Measurements from ENCODE around the gene ZNF618. TPM values are rescaled to one million over a fixed set of nuclear protein-coding genes. Genes with fewer than 3 reads are reported as not detected.

Gene ZNF618
- total RNA-seq, 1 donor from 2014 or later: 10.2 TPM

GRCh38 chr9:114084282-114085073, 208.4 kb downstream of the ZNF618 start:
- no peaks in the 10 kb centered on the region for H3K9me3 ChIP-seq
- peaks cover 22% of the 10 kb centered on the region for H3K4me1 ChIP-seq
- no peak for DNase-seq
- TF ChIP-seq, protein P1, sequence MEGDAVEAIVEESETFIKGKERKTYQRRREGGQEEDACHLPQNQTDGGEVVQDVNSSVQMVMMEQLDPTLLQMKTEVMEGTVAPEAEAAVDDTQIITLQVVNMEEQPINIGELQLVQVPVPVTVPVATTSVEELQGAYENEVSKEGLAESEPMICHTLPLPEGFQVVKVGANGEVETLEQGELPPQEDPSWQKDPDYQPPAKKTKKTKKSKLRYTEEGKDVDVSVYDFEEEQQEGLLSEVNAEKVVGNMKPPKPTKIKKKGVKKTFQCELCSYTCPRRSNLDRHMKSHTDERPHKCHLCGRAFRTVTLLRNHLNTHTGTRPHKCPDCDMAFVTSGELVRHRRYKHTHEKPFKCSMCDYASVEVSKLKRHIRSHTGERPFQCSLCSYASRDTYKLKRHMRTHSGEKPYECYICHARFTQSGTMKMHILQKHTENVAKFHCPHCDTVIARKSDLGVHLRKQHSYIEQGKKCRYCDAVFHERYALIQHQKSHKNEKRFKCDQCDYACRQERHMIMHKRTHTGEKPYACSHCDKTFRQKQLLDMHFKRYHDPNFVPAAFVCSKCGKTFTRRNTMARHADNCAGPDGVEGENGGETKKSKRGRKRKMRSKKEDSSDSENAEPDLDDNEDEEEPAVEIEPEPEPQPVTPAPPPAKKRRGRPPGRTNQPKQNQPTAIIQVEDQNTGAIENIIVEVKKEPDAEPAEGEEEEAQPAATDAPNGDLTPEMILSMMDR (IDR thresholded peaks at IDR 0.05): no peak
- ATAC-seq: no peak
- no peak overlapping the region for H3K4me3 ChIP-seq
- H3K36me3 ChIP-seq: no peaks in the 10 kb centered on the region
- H3K27me3 ChIP-seq (ENCODE audit: low read depth): no peaks in the 10 kb centered on the region
- no peak overlapping the region for H3K27ac ChIP-seq
- intact Hi-C loops (cut with DNase I): no loop called here

DNA sequence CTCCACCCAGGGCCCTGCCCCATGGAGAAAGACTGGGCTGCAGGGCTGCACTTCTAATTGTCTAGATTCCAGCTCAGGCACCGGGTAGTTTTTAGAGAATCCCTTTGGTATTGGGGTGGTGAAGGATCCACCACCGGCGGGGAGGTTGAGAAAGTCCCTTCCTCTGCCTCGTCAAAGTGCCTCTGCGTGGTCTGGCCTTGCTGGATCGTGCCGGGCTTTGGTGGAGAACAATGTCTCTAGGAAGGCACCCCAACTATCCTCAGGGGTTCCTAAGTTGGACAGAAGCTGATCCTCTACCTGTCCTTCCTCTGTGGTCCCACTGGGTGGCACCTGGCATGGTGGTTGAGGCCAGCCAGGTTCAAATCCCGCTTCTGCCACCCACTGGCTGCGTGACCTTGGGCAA, 209.3 kb downstream of the ZNF618 start:
- H3K36me3 ChIP-seq: no peaks in the 10 kb centered on the region
- intact Hi-C loops (cut with DNase I): no loop called here
- no peaks in the 10 kb centered on the region for H3K27me3 ChIP-seq (ENCODE audit: low read depth)
- no peaks in the 10 kb centered on the region for H3K9me3 ChIP-seq
- TF ChIP-seq, protein P1 (IDR thresholded peaks at IDR 0.05): no peak
- no peak overlapping the region for H3K27ac ChIP-seq
- H3K4me3 ChIP-seq: no peak overlapping the region
- no peak for DNase-seq
- ATAC-seq: no peak
- H3K4me1 ChIP-seq: peaks cover 21% of the 10 kb centered on the region

GRCh38 chr9:114086009-114086408, 209.9 kb downstream of the ZNF618 start:
- Histone ChIP-seq H3K27ac (no peak overlapping the region), H3K9me3 (no peaks in the 10 kb centered on the region), H3K4me1 (peaks cover 17% of the 10 kb centered on the region), H3K27me3 (ENCODE audit: low read depth) (no peaks in the 10 kb centered on the region), H3K4me3 (no peak overlapping the region), H3K36me3 (no peaks in the 10 kb centered on the region)
- ATAC-seq (no peak), DNase-seq (no peak)
- TF ChIP-seq, protein P1 (IDR thresholded peaks at IDR 0.05): no peak
- intact Hi-C loops (cut with DNase I): no loop called here

DNA sequence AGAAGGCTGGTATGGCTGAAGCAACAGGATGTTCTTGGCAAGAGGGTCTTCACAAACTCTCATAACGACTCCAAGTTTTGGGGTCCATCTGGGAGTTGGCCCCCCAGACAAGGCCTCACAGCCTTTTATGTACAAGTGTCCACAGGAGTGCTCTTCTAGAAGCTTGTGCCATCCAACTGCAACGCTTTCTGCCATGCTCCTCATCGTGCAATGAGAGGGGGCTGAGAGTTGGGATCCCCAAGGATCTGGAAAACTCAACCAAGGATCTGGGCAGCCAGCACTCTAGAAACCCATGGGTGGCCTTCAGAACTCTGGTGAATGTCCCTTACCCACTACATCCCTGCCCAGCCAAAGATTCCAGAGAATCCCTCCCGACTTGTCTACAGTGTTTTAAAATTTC, 210.5 kb downstream of the ZNF618 start:
- no peak for DNase-seq
- H3K9me3 ChIP-seq: no peaks in the 10 kb centered on the region
- H3K36me3 ChIP-seq: no peaks in the 10 kb centered on the region
- H3K27me3 ChIP-seq (ENCODE audit: low read depth): no peaks in the 10 kb centered on the region
- H3K27ac ChIP-seq: no peak overlapping the region
- intact Hi-C loops (cut with DNase I): no loop called here
- no peak for ATAC-seq
- H3K4me1 ChIP-seq: peaks cover 13% of the 10 kb centered on the region
- TF ChIP-seq, protein P1 (IDR thresholded peaks at IDR 0.05): no peak
- H3K4me3 ChIP-seq: no peak overlapping the region

GRCh38 chr9:114087721-114088120, 211.6 kb downstream of the ZNF618 start:
- Histone ChIP-seq H3K27ac (no peak overlapping the region), H3K4me3 (no peak overlapping the region), H3K36me3 (no peaks in the 10 kb centered on the region), H3K9me3 (no peaks in the 10 kb centered on the region), H3K4me1 (peaks cover 2% of the 10 kb centered on the region), H3K27me3 (ENCODE audit: low read depth) (peaks cover 4% of the 10 kb centered on the region)
- ATAC-seq (no peak), DNase-seq (no peak)
- intact Hi-C loops (cut with DNase I): no loop called here
- TF ChIP-seq, protein P1 (IDR thresholded peaks at IDR 0.05): no peak

All from lower lobe of right lung (tissue), 2 donors.